Measurements from ENCODE around the gene RICTOR.
"Not testable (repeated sequence)": the region's sequence is repeated elsewhere in the genome, so short reads cannot be mapped to it uniquely, and the experiment has no call there.

RICTOR gene

DNA sequence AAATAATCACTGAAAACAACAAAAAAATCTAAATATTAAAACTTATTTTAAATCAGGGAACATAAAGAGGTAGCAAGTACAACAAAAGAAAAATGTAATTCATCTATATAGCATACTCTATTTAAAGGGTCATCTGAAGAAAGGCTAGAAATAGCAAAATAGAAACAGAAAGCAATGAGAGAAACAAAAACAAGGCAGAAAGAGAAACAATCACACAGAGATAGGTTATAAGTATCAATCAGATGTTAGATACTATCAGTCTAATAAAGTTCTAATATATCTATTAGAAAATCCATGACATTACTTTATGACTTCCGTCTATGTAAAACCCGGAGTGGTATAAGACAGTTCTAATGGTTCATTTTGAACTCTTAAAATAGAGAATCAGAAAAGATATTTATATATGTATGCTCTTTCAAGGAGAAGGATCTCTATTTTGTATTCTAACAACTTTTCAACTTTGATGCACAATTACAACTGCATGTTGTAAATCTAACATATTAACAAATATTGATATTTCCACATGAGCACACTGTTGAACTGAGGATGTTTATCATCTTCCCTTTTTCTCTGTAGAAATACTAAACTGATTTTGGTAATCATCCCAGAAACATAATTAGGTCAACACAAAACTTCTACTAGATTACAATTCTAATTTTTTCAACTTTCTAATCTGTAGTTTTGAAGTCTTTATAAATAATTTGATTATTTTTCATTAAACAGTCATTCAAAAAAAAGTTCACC lies 15.8 kb downstream of the RICTOR start:
- no peak for DNase-seq (ENCODE audit: low read depth)

DNA sequence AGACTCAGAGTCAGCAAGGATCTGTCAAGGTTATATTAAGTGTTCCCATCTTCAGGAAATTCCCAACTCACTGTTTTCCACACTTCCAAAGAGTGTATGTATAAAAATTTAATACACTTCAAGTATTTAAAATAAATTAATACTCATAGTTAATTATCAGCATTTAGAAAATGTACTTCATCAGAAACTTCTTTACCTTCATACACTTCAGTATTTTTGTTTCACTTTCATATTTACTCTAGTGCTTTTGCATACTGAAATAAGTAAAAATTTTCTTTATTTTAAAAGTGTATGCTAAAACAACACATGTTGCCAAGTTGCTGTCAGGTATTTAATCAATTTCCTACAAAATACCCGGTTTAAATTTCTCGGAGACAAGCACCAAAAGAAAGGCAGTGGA lies 16.5 kb downstream of the RICTOR start:
- no peak for DNase-seq (ENCODE audit: low read depth)

DNA sequence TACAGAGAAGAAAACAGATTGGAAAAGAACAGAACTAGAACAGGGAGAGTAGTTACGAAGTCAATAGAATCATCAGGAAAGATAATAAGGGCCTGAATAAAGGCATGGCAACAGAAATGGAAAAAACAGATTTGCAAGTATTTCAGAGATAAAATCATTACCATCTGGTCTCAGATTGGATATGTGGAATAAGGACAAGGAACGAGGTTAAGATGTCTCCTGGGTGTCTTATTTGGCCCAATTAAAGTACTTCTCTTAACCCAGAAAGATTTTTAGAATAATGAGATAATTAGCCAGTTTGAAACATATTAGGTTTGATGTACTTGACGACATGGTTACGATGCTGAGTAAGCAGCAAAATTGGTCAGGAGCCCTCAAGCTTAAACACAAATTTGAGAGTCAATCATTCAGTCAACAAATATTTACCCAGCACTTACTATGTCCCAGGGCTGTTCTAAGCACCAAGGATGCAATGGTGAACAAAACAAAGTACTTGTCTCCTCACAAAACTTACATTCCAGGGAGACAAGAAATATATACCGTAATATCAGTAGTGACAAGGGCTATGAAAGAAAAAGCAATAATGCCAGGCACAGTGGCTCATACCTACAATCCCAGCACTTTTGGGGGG lies 18.3 kb downstream of the RICTOR start:
- DNase-seq (ENCODE audit: low read depth), result no peak

DNA sequence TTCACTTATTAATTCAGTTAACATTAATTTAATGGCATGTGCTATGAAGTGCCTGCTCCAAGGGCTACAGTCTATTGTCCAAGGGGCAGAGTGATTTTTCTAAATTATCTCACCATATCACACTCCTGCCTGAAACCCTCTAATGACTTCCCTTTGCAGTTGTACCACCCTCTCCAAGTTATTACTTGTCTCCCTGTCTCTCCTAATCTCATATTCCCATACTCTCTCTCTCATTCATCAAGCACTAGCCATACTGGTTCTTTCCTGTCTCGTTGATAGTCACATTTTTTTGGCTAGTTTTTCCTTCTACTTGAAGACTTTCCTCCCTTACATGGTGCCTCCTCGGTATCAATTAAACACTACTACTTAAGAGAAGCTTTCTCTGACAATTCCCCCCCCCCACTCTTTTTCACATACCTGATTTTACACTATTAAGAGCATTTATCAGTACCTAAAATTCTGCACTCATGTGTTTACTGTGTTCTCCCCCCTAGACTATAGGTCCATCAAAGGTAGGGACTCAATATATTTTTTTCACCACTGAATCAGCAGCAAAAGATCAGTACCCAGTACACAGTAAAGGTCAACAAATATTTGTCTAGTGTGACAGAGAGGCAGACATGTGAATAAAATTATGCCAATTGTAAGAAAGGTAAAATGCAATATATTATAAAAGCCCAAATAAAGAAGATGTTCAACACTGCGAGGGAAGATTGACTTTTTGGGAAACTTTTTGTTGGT lies 19.0 kb downstream of the RICTOR start:
- no peak for DNase-seq (ENCODE audit: low read depth)

DNA sequence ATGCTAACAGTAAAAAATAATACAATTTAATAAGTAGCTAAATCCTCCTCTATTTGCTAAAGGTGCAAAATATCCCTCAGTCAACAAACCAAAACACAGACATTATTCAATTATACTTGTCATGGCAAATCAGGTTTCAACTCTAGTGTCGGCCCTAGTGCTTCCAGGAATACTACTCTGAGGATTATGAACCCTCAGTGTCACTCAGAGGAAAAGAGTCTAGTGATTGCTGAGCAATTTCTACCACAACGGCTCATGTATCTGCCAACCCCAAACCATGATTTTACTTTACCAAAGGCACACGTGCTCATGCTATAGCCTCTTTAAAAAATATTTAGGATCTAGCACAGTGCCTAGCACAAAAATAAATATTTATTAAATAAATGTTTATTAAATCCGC lies 21.0 kb downstream of the RICTOR start:
- no peak for DNase-seq (ENCODE audit: low read depth)

DNA sequence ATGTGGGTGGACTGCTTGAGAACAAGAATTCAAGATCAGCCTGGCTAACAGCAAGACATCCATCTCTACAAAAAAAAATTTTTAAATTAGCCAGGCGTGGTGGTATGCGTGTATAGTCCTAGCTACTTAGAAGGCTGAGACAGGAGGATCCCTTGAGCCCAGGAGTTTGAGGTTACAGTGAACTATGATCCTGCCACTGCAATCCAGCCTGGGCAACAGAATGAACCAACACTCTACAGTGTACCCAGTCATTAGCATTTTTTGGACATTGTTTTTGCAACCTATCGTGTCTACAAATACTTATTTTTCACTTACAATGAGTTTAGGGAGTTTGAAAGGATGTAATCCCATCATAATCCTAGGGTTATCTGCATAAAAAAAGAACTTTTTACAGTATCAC lies 22.1 kb downstream of the RICTOR start:
- DNase-seq (ENCODE audit: low read depth), result no peak

DNA sequence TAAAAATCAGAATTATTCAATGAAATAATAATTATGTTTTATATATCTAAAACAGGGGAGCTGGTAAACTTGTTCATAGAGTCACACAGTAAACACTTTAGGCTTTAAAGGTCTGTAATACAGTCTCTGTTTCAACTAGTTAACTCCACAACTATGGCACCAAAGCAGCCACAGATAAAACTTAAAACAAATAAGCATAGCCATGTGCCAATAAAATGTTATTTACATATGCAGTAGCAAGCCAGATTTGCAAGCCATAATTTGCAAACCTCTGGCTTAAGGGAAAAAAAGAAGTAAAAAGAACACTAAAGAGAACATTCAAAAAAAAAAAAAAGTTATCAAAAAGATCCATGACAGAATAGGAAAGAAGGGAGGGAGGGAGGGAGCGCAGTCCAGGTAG lies 24.9 kb downstream of the RICTOR start:
- no peak for DNase-seq (ENCODE audit: low read depth)

DNA sequence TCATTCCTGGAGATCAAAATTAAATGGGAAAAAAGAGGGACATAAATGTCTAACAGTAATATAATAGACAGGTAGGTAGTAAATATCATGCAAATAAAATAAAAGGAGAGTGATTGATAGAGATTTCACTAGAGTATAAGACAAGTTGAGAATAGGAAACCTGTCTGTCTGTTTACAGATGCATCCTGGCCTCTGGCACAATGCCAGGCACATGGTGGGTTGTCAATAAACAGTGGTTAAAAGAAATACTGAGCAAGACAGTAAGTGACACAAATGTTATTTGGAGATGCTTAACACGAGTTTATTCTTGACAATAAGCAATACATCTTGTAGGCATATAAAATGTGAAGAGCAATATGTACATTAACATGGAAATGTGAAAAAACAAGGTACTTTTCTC lies 33.3 kb downstream of the RICTOR start:
- DNase-seq (ENCODE audit: low read depth), result no peak

DNA sequence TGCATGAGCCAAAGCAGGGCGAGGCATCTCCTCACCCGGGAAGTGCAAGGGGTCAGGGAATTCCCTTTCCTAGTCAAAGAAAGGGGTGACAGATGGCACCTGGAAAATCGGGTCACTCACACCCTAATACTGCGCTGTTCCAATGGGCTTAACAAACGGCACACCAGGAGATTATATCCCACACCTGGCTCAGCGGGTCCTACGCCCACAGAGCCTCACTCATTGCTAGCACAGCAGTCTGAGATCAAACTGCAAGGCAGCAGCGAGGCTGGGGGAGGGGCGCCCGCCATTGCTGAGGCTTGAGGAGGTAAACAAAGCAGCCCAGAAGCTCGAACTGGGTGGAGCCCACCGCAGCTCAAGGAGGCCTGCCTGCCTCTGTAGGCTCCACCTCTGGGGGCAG lies 39.7 kb downstream of the RICTOR start:
- not testable (repeated sequence) for DNase-seq (ENCODE audit: low read depth)

DNA sequence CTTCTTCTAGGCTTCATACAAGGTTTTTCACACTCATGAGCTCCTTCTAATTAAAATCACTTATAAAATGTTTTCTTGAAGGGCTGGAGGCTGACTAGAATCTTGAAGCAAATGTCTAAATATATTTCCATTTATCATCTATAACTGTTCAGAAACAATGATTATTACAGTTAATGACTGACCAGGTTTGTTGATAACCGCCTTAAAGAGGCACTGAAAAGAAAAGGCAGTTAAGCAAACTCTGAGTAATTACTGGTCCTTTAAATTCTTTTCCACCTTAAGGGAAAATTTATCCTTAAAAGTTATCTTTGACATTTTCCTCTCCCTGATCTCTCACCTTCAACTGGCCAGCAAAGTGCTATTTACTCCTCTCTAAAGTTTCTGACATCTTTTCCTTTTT lies 43.2 kb downstream of the RICTOR start:
- no peak for DNase-seq (ENCODE audit: low read depth)

DNA sequence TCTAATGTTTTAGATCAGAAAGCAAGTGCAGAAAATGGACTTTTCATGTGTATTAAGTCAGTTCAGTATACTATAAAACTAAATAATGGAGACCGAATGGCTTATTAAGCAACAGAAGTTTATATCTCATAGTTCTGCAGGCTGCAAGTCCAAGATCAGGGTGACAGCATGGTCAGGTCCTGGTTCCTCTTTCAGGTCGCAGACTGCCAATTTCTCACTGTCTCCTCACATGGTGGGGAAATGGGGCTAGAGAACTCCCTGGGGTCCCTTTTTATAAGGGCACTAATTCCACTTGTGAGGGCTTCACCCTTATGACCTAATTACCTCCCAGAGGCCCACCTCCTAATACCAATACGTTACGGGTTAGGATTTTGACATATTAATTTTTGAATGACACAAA lies 48.7 kb downstream of the RICTOR start:
- no peak for DNase-seq (ENCODE audit: low read depth)

DNA sequence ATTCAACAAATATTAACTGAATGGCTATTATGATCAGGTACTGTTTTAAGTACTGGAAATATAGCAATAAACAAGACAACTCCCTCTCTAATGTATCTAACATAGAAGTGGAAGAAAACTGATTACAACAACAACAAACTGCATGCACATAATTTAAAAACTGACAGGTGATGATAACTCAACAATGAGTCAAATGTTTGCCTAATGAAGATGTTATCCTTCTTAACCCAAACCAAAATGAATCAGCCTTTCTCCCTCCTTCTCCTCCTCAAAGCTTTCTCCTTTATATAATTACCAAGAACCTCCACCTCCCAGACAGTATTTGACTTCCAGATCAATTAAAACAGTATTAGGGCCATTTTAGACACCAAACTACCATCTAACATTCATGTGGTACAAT lies 49.3 kb downstream of the RICTOR start:
- DNase-seq (ENCODE audit: low read depth), result no peak

DNA sequence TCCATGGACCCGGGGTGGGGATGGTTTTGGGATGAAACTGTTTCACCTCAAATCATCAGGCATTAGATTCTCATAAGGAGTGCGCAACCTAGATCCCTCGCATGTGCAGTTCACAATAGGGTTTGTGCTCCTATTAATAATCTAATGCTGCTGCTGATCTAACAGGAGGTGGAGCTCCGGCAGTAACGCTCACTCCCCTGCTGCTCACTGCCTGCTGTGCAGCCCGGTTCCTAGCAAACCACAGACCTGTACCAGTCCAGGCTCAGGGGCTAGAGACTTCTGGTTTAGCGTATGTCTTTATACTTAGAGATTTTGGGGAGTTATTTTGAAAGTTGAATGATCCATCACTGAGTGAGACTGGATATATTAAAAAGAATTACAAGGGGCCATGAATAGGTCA lies 50.2 kb downstream of the RICTOR start:
- no peak for DNase-seq (ENCODE audit: low read depth)

DNA sequence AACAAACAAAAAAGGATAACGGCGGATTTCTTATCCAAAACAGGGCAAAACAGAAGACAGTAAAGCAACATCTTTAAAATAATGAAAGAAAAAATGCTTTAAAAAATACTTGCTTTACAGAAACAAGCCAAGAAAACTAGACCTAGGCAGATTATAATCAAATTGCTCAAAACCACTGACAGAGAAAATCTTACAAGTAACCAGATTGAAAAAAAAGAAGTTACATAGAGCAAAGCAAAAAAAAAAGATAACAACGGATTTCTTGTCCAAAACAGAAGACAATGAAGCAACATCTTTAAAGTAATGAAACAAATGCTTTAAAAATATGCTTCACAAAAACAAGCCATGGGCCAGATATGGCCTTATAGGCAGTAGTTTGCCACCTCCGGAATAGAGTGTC lies 51.1 kb downstream of the RICTOR start:
- no peak for DNase-seq (ENCODE audit: low read depth)

DNA sequence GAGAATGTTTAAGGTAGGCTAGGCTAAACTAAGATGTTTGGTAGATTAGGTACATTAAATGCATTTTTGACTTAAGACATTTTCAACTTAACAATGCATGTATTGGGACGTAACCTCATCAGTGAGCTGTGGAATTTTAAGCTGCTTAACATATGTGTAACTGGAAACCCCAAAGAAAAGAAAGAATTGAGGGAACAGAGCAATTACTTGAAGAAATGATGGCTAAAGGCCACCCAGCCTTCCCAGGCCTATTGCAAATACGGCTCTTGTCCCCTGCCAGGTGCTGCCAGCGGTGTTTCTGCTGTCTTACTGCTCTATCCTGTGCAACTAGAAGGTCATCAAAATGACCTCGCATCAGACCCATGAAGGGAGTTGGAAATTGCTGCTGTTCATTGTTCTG lies 52.0 kb downstream of the RICTOR start:
- DNase-seq (ENCODE audit: low read depth), result no peak

DNA sequence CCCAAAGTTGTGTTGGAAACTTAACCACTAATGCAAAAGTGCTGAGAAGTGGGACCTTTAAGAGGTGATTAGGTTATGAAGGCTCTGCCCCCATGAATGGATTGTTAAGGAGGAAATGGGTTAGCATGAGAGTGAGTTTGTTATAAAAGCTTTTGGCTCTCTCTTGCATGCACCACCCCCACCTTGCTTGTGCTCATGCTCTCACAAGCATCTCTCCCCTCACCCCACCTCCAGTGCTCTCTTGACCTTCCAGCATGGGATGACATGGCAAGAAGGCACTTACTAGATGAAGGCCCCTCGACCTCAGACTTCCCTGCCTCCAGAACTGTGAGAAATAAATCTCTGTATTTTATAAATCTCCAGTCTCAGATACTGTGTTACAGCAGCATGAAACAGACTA lies 52.8 kb downstream of the RICTOR start:
- DNase-seq (ENCODE audit: low read depth), result no peak

DNA sequence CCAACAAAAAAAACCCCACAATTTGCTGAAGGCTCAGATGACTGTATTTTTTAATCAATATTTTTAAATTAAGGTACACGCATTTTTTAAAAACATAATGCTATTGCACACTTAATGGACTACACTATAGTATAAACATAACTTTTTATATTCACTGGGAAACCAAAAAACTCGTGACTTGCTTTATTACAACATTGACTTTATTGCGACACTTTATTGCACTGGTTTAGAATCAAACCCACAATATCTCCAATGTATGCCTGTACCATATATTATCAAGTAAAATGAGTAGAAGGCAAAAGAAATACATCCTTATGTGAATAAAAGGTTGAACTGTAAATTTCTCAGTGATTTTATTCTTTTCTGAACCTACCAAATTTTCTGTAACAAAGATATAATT lies 53.7 kb downstream of the RICTOR start:
- DNase-seq (ENCODE audit: low read depth), result no peak

DNA sequence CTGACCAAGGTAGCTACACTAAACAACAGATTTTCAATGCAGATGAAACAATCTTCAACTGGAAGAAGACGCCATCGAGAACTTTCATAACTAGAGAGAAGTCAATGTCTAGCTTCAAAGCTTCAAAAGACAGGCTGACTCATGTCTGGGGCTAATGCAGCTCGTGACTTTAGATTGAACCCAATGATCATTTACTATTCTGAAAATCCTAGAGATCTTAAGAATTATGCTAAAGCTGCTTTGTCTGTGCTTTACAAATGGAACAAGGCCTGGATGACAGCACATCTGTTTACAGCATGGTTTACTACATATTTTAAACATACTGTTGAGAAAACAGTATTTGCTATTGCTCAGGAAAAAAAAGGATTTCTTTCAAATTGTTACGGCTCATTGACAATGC lies 54.9 kb downstream of the RICTOR start:
- DNase-seq (ENCODE audit: low read depth), result no peak

DNA sequence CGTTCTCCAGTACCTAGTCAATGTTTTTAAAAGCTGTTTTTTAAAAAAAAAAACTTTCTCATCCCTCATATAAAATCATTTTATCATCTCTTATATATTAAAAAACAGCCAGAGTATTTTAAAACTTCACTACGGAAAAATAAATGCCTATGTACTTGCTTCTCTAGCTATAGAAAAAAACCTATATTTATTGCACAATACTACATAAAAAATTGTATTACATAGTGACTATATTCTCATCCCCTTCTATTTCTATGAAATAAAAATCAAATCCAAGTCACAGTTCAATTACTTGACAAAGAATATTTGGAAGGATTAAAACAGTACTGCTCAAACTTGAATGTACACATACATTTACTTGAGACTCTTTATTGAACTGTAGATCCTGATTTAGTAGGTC lies 56.7 kb downstream of the RICTOR start:
- no peak for DNase-seq (ENCODE audit: low read depth)

DNA sequence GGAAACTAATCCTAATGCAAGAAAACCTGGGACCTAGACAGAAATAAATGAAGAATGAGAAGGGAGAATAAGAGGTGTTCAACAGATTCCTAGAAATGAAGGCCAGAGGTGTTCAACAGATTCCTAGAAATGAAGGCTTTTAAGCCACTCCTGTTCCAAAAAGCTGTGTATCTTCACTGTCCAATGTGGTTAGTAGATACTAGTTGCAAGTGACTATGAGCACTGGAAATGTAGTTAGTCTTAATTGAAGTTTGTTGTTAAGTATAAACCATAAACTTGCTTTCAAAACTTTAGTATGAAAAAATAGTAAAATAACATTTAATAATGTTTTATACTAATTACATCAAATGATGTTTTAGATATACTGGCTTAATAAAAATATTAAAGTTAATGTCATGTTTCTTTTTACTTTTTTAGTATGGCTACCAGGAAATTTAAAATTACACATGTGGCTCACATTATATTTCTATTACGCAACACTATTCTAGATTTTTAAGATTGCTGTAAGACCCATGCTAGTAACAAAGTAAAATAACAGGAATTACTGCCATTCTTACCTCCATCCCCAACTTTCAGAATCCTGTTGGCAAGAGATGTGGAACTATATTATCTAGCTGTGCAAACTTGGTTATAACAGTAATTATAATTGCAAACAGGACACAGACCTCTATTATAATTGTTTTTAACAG lies 57.5 kb downstream of the RICTOR start:
- no peak for DNase-seq (ENCODE audit: low read depth)

DNA sequence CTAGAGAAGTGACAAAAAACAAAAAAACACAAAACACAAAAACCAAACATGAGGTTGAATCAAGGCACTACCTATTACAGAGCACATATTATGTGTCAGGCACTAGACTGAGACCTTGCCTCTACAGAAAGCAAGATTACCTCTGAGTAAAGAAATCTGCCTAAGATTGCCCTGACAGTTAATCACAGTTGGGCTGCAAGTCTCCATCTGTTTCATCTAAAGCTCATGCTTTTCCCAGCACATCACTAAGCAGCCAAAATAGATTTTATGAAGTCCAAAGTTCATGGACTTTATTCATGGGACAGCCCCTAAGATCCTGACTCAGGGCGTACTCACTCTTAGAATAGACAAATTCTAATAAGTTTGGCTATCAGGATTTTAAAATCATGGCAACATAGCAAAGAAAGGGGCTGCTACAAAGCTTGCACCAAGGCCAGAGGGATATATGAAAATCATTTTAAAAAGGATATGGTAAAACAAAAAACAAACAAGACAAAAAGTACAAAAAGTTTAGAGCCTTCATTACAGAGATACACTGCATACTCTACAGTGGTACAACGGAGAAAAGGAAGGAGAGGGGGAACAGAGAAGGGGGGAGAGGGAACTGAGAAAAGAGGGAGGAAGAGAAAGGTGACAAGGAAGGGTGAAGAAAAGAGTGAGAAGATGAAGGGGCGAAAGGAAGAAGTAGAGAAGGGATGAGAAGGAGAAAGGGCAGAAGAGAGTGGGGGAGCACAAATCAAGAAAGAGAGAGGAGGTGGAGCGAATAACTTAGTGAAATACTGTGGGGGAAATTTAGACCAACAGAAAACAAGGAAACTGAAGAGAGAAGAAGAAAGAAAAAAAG lies 58.2 kb downstream of the RICTOR start:
- no peak for DNase-seq (ENCODE audit: low read depth)

DNA sequence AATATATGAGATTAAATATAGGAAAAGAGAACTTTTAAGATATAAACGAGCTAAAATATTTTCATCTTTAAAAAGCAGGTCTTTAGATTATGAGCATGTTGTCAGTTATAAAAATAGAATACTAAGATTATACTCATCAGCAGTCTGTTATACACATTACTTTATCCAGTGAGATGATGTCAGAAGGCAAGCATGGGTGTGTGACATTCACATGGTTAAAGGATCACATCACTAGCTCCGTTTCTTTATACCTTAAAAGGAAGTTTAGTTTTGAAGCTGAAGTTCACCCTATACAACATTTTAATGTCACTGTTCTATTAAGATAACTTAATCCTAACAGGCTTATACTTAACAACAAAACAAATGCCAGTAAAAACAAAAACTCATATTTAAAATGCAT lies 59.6 kb downstream of the RICTOR start:
- DNase-seq (ENCODE audit: low read depth), result no peak

All from stimulated activated CD8-positive, alpha-beta memory T cell treated with anti-CD3 and anti-CD28 coated beads, Interleukin-7, amount 100 ng/mL, for 24 hours (primary cell).